Measurements from ENCODE around the gene RPS6KA3. TPM values are rescaled to one million over a fixed set of nuclear protein-coding genes. Genes with fewer than 3 reads are reported as not detected.

The RPS6KA3 gene
- total RNA-seq, 4 donors from 2014 or later: 48.9 to 59.0 (median 50.6) TPM

GRCh38 chrX:20271730-20272129, 5.0 kb upstream of the RPS6KA3 start:
- Histone ChIP-seq H3K27ac (no peak overlapping the region), H3K4me3 (no peak overlapping the region), H3K36me3 (no peaks in the 10 kb centered on the region), H3K9me3 (no peaks in the 10 kb centered on the region), H3K27me3 (no peaks in the 10 kb centered on the region), H3K4me1 (no peaks in the 10 kb centered on the region)
- no peak for DNase-seq
- intact Hi-C loops (cut with DNase I; ENCODE audit: low total_unique reads): no loop called here
- TF ChIP-seq POLR2A (IDR thresholded peaks at IDR 0.05) (no peak), CTCF (IDR thresholded peaks at IDR 0.05) (no peak)

- H3K27me3 ChIP-seq: no peaks in the 10 kb centered on the region
- no peaks in the 10 kb centered on the region for H3K9me3 ChIP-seq
- TF ChIP-seq POLR2A (IDR thresholded peaks at IDR 0.05) (no peak), CTCF (IDR thresholded peaks at IDR 0.05) (no peak)
- no peak overlapping the region for H3K4me3 ChIP-seq
- no peaks in the 10 kb centered on the region for H3K36me3 ChIP-seq
- no peak overlapping the region for H3K27ac ChIP-seq
- H3K4me1 ChIP-seq: no peaks in the 10 kb centered on the region
- intact Hi-C loops (cut with DNase I; ENCODE audit: low total_unique reads): no loop called here
- no peak for DNase-seq
Observed at GRCh38 chrX:20271186-20271585, 4.5 kb upstream of the RPS6KA3 start.

GRCh38 chrX:20270562-20270890, 3.8 kb upstream of the RPS6KA3 start:
- intact Hi-C loops (cut with DNase I; ENCODE audit: low total_unique reads): no loop called here
- no peak for DNase-seq
- Histone ChIP-seq H3K4me3 (no peak overlapping the region), H3K27ac (no peak overlapping the region), H3K9me3 (no peaks in the 10 kb centered on the region), H3K36me3 (no peaks in the 10 kb centered on the region), H3K27me3 (no peaks in the 10 kb centered on the region), H3K4me1 (no peaks in the 10 kb centered on the region)
- TF ChIP-seq POLR2A (IDR thresholded peaks at IDR 0.05): no peak
- no peak for TF ChIP-seq CTCF (IDR thresholded peaks at IDR 0.05)

GRCh38 chrX:20269848-20270561, 3.3 kb upstream of the RPS6KA3 start:
- no peaks in the 10 kb centered on the region for H3K27me3 ChIP-seq
- H3K36me3 ChIP-seq: no peaks in the 10 kb centered on the region
- H3K4me1 ChIP-seq: no peaks in the 10 kb centered on the region
- no peak for DNase-seq
- TF ChIP-seq CTCF (IDR thresholded peaks at IDR 0.05) (no peak), POLR2A (IDR thresholded peaks at IDR 0.05) (no peak)
- H3K9me3 ChIP-seq: no peaks in the 10 kb centered on the region
- intact Hi-C loops (cut with DNase I; ENCODE audit: low total_unique reads): no loop called here
- H3K27ac ChIP-seq: no peak overlapping the region
- no peak overlapping the region for H3K4me3 ChIP-seq

- Histone ChIP-seq H3K36me3 (no peaks in the 10 kb centered on the region), H3K4me3 (peak overlapping the region; percentile 58 to 65), H3K9me3 (no peaks in the 10 kb centered on the region), H3K27ac (peak overlapping the region; percentile 86 to 91), H3K27me3 (no peaks in the 10 kb centered on the region), H3K4me1 (no peaks in the 10 kb centered on the region)
- intact Hi-C loops (cut with DNase I; ENCODE audit: low total_unique reads): no loop called here
- TF ChIP-seq POLR2A (IDR thresholded peaks at IDR 0.05) (no peak), CTCF (IDR thresholded peaks at IDR 0.05) (no peak)
- DNase-seq: peak; percentile 60 to 61
Observed at GRCh38 chrX:20267931-20268701, 1.4 kb upstream of the RPS6KA3 start.

Measured in uterus (tissue), 4 donors.